Fibroblast of villous mesenchyme (primary cell): ENCODE data around the gene CDH19. TPM values are rescaled to one million over a fixed set of nuclear protein-coding genes. Genes with fewer than 3 reads are reported as not detected.
"Not testable (repeated sequence)": the region's sequence is repeated elsewhere in the genome, so short reads cannot be mapped to it uniquely, and the experiment has no call there.

Experiments
- DNase-seq: peaks from one replicate; pipeline ENCODE4 v3.0.0-alpha.2; 2010; ENCODE audit warnings: low read depth
- H3K4me3 ChIP-seq: 2 replicates; pipeline ENCODE4 v1.5.1; 2011; ENCODE audit warnings: low read depth, mild to moderate bottlenecking, low read length
- total RNA-seq: library from RNA; depleted of rRNA; stranded (reverse); fragments of >200 nt; gene quantifications from 2 replicates; pipeline ENCODE4 v1.2.3, GENCODE V29; 2012
- TF ChIP-seq, protein P1 (sequence below): IDR thresholded peaks from 2 replicates; pipeline ENCODE4 v1.5.1; 2012; ENCODE audit warnings: low read depth, mild to moderate bottlenecking, low read length; ENCODE audit not compliant: insufficient read depth

The CDH19 gene
- total RNA-seq, 1 donor, result not detected

DNA sequence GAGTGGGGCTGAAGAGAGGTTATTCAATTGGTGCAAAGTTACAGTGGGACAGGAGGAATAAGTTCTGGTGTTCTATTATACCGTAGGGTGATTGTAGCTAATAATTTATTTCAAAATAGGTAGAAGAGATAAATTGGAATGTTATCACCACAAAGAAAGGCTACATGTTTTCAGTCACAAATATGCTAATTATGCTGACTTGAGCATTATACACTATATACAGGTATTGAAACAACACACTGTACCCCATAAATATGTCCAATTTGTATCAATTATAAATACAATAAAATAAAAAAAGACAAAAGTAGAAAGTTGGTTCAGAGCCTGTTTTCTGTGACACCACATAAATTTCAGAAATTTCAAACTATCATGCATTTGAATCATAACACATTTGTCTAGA lies 97.7 kb downstream of the CDH19 start:
- H3K4me3 ChIP-seq, result no peak overlapping the region
- TF ChIP-seq, protein P1, sequence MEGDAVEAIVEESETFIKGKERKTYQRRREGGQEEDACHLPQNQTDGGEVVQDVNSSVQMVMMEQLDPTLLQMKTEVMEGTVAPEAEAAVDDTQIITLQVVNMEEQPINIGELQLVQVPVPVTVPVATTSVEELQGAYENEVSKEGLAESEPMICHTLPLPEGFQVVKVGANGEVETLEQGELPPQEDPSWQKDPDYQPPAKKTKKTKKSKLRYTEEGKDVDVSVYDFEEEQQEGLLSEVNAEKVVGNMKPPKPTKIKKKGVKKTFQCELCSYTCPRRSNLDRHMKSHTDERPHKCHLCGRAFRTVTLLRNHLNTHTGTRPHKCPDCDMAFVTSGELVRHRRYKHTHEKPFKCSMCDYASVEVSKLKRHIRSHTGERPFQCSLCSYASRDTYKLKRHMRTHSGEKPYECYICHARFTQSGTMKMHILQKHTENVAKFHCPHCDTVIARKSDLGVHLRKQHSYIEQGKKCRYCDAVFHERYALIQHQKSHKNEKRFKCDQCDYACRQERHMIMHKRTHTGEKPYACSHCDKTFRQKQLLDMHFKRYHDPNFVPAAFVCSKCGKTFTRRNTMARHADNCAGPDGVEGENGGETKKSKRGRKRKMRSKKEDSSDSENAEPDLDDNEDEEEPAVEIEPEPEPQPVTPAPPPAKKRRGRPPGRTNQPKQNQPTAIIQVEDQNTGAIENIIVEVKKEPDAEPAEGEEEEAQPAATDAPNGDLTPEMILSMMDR, result no peak
- DNase-seq, result no peak

DNA sequence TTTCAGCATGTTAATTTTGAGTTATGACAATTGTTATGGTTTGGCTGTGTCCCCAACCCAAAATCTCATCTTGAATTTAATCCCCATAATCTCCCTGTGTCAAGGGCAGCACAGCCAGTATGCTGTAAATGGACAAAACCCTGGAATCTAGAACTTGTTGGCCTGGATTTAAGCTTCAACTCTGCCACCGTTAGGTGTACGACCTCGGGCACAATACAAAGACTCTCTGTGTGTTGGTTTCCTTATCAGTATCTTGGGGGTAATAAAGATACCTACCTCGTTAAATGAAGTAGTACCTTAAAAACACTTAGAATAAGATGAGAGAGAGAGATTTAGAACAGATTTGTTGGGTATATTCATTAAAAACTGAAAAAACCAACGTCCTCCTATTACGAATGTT lies 106.5 kb downstream of the CDH19 start:
- TF ChIP-seq, protein P1, result no peak
- no peak overlapping the region for H3K4me3 ChIP-seq
- no peak for DNase-seq

DNA sequence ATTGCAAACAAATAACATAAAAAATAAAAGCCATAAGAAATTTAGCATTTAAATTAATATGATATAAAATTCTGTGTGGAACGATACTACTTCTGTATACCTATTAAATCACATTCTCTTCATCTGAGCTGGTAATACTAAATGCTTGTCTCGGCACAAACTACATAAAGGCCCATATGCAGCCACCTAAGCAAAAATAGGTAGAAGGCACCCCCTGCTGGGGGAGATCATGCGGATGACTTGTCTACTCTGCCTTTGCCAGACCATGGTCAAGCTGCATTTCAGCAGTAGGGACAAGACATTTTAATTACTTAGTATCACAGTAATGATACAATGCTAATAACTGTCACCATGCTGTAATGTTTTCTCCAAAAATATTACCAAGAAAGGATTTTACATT lies 108.0 kb downstream of the CDH19 start:
- TF ChIP-seq, protein P1, result no peak
- peak; percentile 2 for DNase-seq
- H3K4me3 ChIP-seq, result no peak overlapping the region

DNA sequence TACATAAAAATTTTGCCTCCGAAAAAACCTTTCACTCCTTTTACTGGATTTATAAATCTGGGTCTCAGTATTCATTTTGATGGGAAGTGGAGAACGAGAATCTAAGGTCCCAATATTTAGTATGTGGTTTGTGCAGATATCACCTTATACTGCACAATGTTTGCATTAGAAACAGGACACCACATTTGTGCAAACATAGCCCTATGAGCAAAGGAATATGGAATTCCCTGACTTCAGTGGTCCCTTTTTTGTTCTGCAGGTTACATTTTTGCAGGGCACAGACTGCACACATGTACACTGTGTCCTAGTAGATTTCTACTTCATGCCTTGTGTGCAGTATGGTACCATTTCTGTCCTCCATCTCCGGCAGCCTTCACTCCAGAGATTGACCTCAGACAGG lies 130.0 kb downstream of the CDH19 start:
- TF ChIP-seq, protein P1, result no peak
- H3K4me3 ChIP-seq, result no peak overlapping the region
- DNase-seq, result no peak

DNA sequence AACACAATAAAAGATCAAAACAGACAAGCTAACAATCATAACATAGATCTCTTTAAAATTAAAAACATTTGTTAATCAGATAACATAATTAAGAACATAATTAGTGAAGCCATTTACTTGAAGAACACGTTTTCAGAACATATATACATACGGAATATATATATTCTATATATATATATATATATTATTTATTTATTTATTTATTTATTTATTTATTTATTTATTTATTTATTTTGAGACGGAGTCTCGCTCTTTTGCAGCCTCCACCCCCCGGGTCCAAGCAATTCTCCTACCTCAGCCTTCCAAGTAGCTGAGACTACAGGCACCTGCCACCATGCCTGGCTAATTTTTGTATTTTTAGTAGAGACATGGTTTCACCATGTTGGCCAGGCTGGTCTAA lies 137.7 kb downstream of the CDH19 start:
- not testable (repeated sequence) for H3K4me3 ChIP-seq, DNase-seq

DNA sequence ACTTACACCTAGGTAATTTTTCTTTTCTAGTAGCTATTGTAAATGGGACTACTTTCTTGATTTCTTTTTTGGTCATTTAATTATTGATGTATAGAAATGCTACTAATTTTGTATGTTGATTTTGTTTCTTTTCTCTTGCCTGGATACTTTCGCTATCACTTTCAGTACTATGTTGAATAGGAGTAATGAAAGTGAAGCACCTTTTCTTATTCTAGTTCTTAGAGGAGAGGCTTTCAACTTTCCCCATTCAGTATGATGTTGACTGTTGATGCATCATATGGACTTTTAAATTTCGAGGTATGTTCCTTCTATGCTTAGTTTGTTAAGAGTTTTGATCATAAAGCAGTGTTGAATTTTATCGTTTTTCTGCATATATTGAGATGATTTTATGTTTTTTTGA lies 142.5 kb downstream of the CDH19 start:
- no peak for DNase-seq
- H3K4me3 ChIP-seq, result no peak overlapping the region
- TF ChIP-seq, protein P1, result no peak

DNA sequence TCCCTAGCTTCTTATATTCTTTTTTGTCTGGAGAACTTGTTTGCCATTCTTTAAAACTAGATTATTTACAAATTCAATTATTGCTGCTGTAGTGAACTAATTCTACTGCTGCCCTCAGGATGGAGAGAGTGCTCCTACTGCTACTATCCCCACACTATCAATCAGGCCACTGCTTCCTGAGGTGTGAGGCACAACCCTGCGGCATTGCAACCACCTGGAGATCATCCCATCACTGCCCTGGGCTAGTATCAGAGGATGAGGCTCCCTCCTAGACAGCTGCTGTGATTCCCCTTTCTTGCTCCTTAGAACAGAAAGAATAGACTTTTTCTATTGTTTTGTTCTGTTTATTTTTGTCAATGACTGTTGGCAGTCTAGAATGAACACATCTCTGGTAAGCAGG lies 146.6 kb downstream of the CDH19 start:
- no peak overlapping the region for H3K4me3 ChIP-seq
- no peak for DNase-seq
- TF ChIP-seq, protein P1, result no peak
